ENCODE results near the gene CFAP92.

CFAP92 gene

DNA sequence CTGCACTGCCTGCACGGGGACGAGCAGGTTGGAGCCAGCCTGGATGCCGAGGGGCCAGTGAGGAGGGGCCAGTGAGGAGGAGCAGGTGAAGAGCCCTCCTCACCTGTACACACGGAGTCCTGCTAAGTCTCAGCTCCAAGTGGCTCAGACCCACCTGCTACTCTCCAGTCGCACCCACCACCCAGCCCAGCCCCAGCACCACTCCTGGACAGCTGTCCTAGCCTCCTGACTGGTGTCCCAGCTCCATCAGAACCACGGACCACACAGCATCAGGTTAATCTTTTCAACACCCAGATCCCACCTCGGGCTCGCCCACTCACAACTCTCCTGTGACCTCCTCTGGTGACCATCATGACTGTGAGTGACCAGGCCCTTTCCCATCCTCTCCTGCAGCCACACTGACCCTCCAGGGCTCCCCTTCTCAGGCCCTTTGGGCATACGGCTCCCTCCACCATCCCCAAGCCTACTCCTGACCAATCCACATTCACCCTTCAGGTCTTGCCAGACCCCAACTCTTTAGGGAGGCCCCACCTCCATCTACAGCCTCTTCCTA, 21.0 kb upstream of the CFAP92 start:
- TF ChIP-seq POLR2AphosphoS5 (IDR thresholded peaks at IDR 0.05; ENCODE audit: borderline replicate concordance, low read depth, low read length) (no peak), FOXP2 (optimal IDR thresholded peaks at IDR 0.05; ENCODE audit: control extremely low read depth, extremely low read length, insufficient read depth) (no peak), EZH2 (IDR thresholded peaks at IDR 0.05) (no peak)
- H3K9ac ChIP-seq (ENCODE audit: insufficient read length) = no peak overlapping the region
- H3K36me3 ChIP-seq (ENCODE audit: insufficient read depth, low read length) = no peaks in the 10 kb centered on the region
- DNase-seq (ENCODE audit: low read depth, low spot score) = no peak
- H3K4me3 ChIP-seq = no peak overlapping the region
- H3K9me3 ChIP-seq (ENCODE audit: low read depth, low read length) = no peaks in the 10 kb centered on the region
- no peak overlapping the region for H3K27ac ChIP-seq

DNA sequence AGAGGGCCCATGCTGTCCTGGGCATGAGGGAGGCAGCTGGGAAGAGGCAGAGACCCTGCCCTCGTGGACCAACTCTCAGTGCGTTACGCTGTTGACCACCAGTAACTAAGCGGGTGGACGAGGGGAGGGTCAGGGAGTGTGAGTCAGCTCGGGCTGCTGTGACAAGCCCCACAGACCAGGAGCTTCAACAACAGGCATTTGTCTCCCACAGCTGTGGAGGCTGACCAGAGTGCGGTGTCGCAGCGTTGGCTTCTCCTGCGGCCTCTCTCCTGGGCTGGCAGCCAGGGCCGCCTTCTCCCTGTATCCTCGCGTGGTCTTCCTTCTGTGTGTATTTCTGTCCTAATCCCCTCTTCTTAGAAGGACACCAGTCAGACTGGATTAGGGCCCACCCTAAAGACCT, 20.3 kb upstream of the CFAP92 start:
- TF ChIP-seq POLR2AphosphoS5 (IDR thresholded peaks at IDR 0.05; ENCODE audit: borderline replicate concordance, low read depth, low read length) (no peak), FOXP2 (optimal IDR thresholded peaks at IDR 0.05; ENCODE audit: control extremely low read depth, extremely low read length, insufficient read depth) (no peak), EZH2 (IDR thresholded peaks at IDR 0.05) (no peak)
- no peaks in the 10 kb centered on the region for H3K9me3 ChIP-seq (ENCODE audit: low read depth, low read length)
- H3K9ac ChIP-seq (ENCODE audit: insufficient read length) = no peak overlapping the region
- no peak overlapping the region for H3K4me3 ChIP-seq
- no peaks in the 10 kb centered on the region for H3K36me3 ChIP-seq (ENCODE audit: insufficient read depth, low read length)
- no peak for DNase-seq (ENCODE audit: low read depth, low spot score)
- no peak overlapping the region for H3K27ac ChIP-seq

DNA sequence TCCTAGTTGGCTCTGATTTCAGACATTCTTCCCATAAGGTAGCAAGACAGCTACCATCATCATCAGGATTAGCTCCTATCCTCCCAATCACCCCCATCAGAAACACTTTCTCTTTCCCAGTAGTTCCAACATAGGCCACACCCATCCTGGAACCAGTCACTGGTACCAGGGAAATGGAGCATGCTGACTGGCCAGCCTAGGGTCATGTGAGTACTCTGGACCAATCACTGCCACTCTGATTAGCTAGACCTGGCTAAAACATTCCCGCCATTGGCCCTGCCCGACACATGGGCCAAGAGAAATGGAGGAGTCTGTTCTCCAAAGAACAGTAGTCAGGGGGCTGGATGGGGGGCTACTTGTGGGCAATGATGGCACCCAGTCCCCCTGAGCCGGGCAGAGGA, 19.6 kb upstream of the CFAP92 start:
- Histone ChIP-seq H3K27ac (no peak overlapping the region), H3K4me3 (no peak overlapping the region), H3K9ac (ENCODE audit: insufficient read length) (no peak overlapping the region), H3K9me3 (ENCODE audit: low read depth, low read length) (no peaks in the 10 kb centered on the region), H3K36me3 (ENCODE audit: insufficient read depth, low read length) (no peaks in the 10 kb centered on the region)
- TF ChIP-seq POLR2AphosphoS5 (IDR thresholded peaks at IDR 0.05; ENCODE audit: borderline replicate concordance, low read depth, low read length) (no peak), EZH2 (IDR thresholded peaks at IDR 0.05) (no peak), FOXP2 (optimal IDR thresholded peaks at IDR 0.05; ENCODE audit: control extremely low read depth, extremely low read length, insufficient read depth) (no peak)
- no peak for DNase-seq (ENCODE audit: low read depth, low spot score)

DNA sequence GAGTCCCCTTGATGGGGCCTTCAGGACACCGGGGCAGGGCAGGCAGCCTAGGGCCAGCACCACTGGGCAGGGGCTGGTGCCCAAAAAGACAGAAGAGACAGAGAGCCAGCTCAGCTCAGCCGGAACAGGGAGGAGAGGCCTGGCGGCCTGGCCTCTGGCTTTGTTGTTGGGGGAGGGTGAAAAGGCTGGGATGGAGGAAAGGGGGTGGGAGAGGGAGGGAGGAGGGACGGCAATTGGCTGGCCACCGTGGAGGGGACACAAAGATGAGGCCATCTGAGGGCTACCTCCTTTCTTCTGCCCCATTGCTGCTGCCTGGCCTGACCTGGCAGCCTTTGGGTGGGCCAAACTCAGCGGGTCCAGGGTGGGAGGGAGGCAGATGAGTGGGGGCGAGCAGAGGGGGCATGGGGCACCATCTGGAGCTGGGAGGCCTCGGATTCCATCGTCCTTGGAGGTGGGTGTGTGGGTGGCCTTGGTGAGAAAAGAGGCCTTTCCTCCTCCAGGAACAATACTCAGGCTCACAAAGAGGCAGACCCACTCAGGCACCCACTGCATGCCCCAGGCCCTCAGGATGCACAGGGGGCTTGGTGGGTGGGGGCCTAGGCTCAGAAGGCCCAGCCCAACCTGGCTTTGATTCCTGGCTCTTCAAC, 16.6 kb upstream of the CFAP92 start:
- no peak overlapping the region for H3K27ac ChIP-seq
- no peaks in the 10 kb centered on the region for H3K36me3 ChIP-seq (ENCODE audit: insufficient read depth, low read length)
- DNase-seq (ENCODE audit: low read depth, low spot score) = no peak
- no peak overlapping the region for H3K4me3 ChIP-seq
- H3K9ac ChIP-seq (ENCODE audit: insufficient read length) = no peak overlapping the region
- no peak for TF ChIP-seq FOXP2 (optimal IDR thresholded peaks at IDR 0.05; ENCODE audit: control extremely low read depth, extremely low read length, insufficient read depth)
- no peak for TF ChIP-seq POLR2AphosphoS5 (IDR thresholded peaks at IDR 0.05; ENCODE audit: borderline replicate concordance, low read depth, low read length)
- H3K9me3 ChIP-seq (ENCODE audit: low read depth, low read length) = no peaks in the 10 kb centered on the region

DNA sequence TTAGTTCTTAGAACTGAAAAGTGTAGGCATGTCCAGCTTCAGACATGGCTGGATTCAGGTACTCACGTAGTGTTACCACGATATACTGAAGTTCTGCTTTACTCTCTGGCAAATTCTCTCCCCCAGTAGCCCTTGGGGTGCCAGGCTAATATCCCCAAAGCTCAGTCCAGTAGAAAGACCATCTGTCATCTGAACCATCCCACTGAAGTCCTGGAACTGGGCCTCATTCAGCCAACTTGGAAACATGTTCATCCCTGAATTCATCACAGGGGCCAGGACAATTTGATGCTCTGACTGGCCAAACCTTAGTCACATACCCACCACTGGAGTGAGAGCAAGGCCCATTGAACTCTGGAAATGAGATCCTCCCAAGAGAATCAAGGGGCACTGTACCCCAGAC, 15.4 kb upstream of the CFAP92 start:
- TF ChIP-seq EZH2 (IDR thresholded peaks at IDR 0.05) = no peak
- TF ChIP-seq FOXP2 (optimal IDR thresholded peaks at IDR 0.05; ENCODE audit: control extremely low read depth, extremely low read length, insufficient read depth) = no peak
- no peak for TF ChIP-seq POLR2AphosphoS5 (IDR thresholded peaks at IDR 0.05; ENCODE audit: borderline replicate concordance, low read depth, low read length)
- H3K4me3 ChIP-seq = no peak overlapping the region
- H3K36me3 ChIP-seq (ENCODE audit: insufficient read depth, low read length) = no peaks in the 10 kb centered on the region
- DNase-seq (ENCODE audit: low read depth, low spot score) = no peak
- H3K27ac ChIP-seq = no peak overlapping the region
- H3K9me3 ChIP-seq (ENCODE audit: low read depth, low read length) = no peaks in the 10 kb centered on the region
- no peak overlapping the region for H3K9ac ChIP-seq (ENCODE audit: insufficient read length)

DNA sequence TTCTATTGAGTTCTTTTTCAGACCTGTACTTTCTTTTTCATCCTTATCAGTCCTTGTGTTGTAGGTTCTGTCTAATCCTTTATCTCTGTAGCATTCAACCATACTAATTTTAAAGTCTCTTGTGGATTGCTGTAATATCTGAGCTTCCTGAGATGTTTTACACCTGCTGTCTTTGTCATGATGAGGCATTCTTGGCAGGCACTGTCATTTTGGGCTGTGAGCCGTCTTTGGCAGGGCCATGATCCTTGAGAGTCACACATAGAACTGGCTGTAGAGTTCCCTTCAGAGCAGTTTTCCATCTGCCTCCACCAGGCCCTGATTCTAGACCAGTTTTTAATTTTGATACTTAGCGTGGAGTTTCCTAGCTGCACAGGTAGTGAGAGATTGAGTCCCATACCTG, 13.9 kb upstream of the CFAP92 start:
- Histone ChIP-seq H3K9me3 (ENCODE audit: low read depth, low read length) (no peaks in the 10 kb centered on the region), H3K27ac (no peak overlapping the region), H3K9ac (ENCODE audit: insufficient read length) (no peak overlapping the region), H3K4me3 (no peak overlapping the region), H3K36me3 (ENCODE audit: insufficient read depth, low read length) (no peaks in the 10 kb centered on the region)
- DNase-seq (ENCODE audit: low read depth, low spot score) = no peak
- no peak for TF ChIP-seq EZH2 (IDR thresholded peaks at IDR 0.05)
- TF ChIP-seq POLR2AphosphoS5 (IDR thresholded peaks at IDR 0.05; ENCODE audit: borderline replicate concordance, low read depth, low read length) = no peak
- no peak for TF ChIP-seq FOXP2 (optimal IDR thresholded peaks at IDR 0.05; ENCODE audit: control extremely low read depth, extremely low read length, insufficient read depth)

DNA sequence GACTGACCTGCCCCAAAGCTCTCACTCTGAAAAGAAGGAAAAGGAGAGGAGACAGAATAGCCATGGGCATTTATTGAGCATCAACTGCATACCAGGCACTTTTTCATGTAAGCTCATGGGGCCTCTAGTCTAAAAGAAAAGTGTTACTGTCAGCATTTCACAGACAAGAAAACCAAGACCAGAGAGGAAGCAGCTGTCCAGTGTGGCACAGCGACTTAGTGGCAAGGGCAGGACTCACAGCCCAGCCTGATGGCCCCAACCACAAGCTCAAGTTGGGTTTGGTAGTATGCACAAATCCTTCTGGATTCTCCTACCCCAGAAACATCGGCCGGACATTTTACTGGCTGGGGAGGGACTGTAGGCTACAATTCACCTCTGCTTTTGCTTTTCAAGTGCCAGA, 13.0 kb upstream of the CFAP92 start:
- DNase-seq (ENCODE audit: low read depth, low spot score) = no peak
- TF ChIP-seq POLR2AphosphoS5 (IDR thresholded peaks at IDR 0.05; ENCODE audit: borderline replicate concordance, low read depth, low read length) (no peak), FOXP2 (optimal IDR thresholded peaks at IDR 0.05; ENCODE audit: control extremely low read depth, extremely low read length, insufficient read depth) (no peak), EZH2 (IDR thresholded peaks at IDR 0.05) (no peak)
- Histone ChIP-seq H3K9ac (ENCODE audit: insufficient read length) (no peak overlapping the region), H3K9me3 (ENCODE audit: low read depth, low read length) (no peaks in the 10 kb centered on the region), H3K27ac (no peak overlapping the region), H3K4me3 (no peak overlapping the region), H3K36me3 (ENCODE audit: insufficient read depth, low read length) (no peaks in the 10 kb centered on the region)

DNA sequence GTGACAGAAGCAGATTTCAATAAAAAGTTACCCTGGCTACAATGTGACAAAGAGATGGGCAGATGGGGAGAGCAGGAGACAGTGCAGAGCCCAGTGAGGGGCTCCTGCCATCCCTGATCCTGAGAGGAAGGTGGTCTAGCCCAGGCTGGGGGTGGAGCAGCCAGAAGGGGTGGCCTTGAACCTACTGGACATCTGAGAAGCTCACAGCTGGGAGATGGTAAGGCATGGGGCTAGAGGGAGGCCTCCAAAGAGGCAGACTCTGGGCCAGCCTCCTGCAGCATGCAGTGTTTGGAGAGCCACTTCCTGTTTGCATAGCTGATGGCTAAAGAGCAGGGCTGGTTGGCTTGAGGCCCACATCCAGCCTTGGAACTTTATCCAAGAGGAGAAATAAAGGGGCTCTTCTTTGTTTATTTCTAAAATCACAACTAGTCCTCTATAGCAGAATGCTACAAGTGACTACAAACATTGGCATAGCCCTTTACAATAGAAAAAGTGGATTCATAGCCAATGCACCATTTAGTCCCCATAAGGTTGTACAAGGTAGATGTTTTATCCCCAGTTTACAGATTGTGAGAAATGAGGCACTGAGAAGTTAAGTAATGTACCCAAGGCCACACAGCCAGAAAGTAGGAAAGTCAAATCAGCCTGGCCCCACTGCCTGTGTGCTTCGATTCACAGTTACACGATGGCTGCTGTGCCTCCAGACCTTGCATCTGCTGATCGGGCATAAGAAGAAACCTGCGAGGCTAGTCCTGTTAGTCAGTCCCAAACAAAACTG, 11.8 kb upstream of the CFAP92 start:
- no peak for DNase-seq (ENCODE audit: low read depth, low spot score)
- no peak overlapping the region for H3K27ac ChIP-seq
- TF ChIP-seq EZH2 (IDR thresholded peaks at IDR 0.05) (no peak), FOXP2 (optimal IDR thresholded peaks at IDR 0.05; ENCODE audit: control extremely low read depth, extremely low read length, insufficient read depth) (no peak), POLR2AphosphoS5 (IDR thresholded peaks at IDR 0.05; ENCODE audit: borderline replicate concordance, low read depth, low read length) (no peak)
- no peak overlapping the region for H3K4me3 ChIP-seq
- no peaks in the 10 kb centered on the region for H3K9me3 ChIP-seq (ENCODE audit: low read depth, low read length)
- no peak overlapping the region for H3K9ac ChIP-seq (ENCODE audit: insufficient read length)
- H3K36me3 ChIP-seq (ENCODE audit: insufficient read depth, low read length) = no peaks in the 10 kb centered on the region

All from SK-N-MC (cell line).